Effector memory CD4-positive, alpha-beta T cell (primary cell): Measurements from ENCODE around the gene HIF3A.
"Not testable (repeated sequence)": the region's sequence is repeated elsewhere in the genome, so short reads cannot be mapped to it uniquely, and the experiment has no call there.

Source experiments
- DNase-seq, 3 donors: peaks; one replicate each; pipeline ENCODE4 v3.0.0-alpha.2; 2020
- H3K27ac ChIP-seq: 2 replicates; pipeline ENCODE4 v1.7.0; 2013; ENCODE audit warnings: mild to moderate bottlenecking, low read length, moderate library complexity; ENCODE audit not compliant: insufficient read depth, poor library complexity, severe bottlenecking
- H3K27me3 ChIP-seq: replicated peaks from 2 replicates; pipeline ENCODE4 v1.7.0; 2013; ENCODE audit warnings: mild to moderate bottlenecking, low read length; ENCODE audit not compliant: insufficient read depth, control insufficient read depth, poor library complexity, severe bottlenecking
- H3K36me3 ChIP-seq: 2 replicates; pipeline ENCODE4 v1.7.0; 2013; ENCODE audit warnings: mild to moderate bottlenecking, low read length, moderate library complexity; ENCODE audit not compliant: control insufficient read depth, insufficient read depth
- H3K4me1 ChIP-seq: 2 replicates; pipeline ENCODE4 v1.7.0; 2013; ENCODE audit warnings: low read length, mild to moderate bottlenecking; ENCODE audit not compliant: control insufficient read depth, insufficient read depth, poor library complexity, severe bottlenecking
- H3K4me3 ChIP-seq: 2 replicates; pipeline ENCODE4 v1.7.0; 2013; ENCODE audit warnings: low read length, low read depth, mild to moderate bottlenecking; ENCODE audit not compliant: insufficient read depth, poor library complexity, severe bottlenecking
- H3K9me3 ChIP-seq: 2 replicates; pipeline ENCODE4 v1.7.0; 2013; ENCODE audit warnings: mild to moderate bottlenecking, low read length, moderate library complexity; ENCODE audit not compliant: control insufficient read depth

HIF3A gene

DNA sequence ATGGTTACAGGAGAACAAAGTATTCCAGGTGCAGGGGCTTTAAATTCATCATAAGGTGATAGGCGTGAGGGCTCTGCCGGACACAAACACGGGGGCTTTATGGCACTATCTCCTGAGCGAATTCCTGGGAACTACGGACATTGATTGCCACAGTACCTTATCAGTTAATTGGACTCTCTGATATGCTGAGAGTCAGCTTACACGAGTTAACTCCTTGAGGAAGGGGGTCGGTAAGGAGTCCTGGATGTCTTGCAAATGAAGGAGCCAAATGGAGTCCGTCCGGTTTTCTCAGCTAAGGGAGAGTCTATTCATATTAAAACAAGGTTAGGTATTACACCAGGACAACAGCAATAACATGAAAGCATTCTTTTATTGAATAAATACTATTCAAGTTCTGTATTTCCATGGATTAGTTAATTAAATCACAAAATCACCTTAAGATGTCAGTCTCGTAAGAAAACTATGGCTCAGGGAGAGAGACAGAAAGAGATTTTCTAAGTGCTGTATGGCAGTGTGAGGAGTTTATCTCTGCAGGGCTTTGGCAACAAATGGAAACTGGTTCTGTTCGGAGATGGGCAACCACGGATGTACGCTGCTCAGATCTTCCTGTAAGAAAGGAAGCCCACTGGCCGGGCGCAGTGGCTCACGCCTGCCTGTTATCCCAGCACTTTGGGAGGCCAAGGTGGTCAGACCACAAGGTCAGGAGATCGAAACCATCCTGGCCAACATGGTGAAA lies 26.2 kb upstream of the HIF3A start:
- H3K27ac ChIP-seq = no peak overlapping the region
- peaks cover 5% of the 10 kb centered on the region for H3K27me3 ChIP-seq
- H3K9me3 ChIP-seq = no peaks in the 10 kb centered on the region
- DNase-seq = no peak
- no peak overlapping the region for H3K4me3 ChIP-seq
- no peaks in the 10 kb centered on the region for H3K4me1 ChIP-seq
- no peaks in the 10 kb centered on the region for H3K36me3 ChIP-seq

DNA sequence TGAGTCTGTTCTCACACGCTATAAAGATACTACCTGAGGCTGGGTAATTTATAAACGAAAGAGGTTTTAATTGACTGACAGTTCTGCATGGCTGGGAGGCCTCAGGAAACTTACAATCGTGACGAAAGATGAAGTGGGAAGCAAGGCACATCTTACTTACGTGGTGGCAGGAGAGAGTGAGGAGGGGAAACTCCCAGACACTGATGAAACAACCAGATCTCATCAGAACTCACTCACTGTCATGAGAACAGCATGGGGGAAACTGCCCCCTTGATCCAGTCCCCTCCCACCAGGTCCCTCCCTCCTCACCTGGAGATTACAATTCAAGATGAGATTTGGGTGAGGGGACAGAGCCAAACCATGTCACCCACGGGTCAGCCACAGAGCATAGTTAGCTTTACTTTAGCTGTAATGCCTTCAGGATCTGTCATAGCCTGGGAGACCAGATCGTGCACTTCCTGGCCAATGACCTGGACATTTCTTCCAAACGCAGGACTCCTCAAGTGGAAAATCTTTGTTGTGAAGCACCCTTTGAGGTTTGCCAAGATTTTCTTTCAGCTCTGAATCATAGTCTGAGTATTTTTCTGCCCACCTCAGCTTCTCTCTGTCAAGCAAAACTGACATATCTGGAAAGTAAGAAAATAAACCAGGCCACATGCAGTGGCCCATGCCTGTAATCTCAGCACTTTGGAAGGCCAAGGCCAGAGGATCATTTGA lies 25.2 kb upstream of the HIF3A start:
- H3K4me1 ChIP-seq = no peaks in the 10 kb centered on the region
- H3K27me3 ChIP-seq = peaks cover 5% of the 10 kb centered on the region
- H3K36me3 ChIP-seq = no peaks in the 10 kb centered on the region
- H3K27ac ChIP-seq = no peak overlapping the region
- no peak overlapping the region for H3K4me3 ChIP-seq
- no peak for DNase-seq
- H3K9me3 ChIP-seq = no peaks in the 10 kb centered on the region

DNA sequence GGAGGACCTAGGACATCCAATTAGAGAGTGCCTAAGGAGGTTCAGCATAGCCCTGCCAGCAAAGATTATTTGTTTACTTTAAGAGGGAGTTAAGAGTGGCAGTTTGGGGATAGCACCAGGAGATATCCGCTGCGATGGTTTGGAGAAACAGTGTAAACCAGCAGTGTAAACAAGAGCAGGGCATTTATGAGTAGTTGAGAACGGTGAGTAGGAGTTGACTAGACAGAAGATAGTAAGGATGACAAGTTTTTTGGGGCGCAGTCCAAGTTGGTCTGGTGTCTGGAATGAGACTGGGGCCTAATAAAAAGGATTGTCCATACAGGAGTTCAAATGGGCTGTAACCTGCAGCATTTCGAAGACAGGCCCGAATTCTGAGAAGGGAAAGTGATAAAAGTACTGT lies 22.9 kb upstream of the HIF3A start:
- not testable (repeated sequence) for H3K36me3 ChIP-seq, H3K27me3 ChIP-seq, H3K4me1 ChIP-seq, H3K4me3 ChIP-seq, DNase-seq, H3K27ac ChIP-seq, H3K9me3 ChIP-seq

DNA sequence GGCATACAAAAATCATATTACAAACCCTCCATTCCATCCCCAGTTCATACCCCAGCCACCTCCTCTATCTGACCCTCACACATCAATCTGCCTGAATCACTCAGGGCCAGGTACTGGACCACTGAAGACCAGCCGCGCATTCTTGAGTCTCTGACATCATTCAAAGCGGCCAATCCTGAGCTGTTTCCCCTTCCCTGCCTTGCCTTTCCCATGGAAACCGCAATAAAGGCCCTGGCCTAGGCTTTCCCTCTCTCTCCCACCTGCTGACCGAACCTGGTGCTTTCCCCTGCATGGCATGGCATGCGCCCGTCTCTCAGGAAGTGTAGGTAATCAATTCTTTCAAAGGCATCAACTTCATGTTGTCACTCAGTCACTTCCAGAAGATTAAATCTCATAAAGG lies 17.7 kb upstream of the HIF3A start:
- H3K36me3 ChIP-seq = no peaks in the 10 kb centered on the region
- H3K27me3 ChIP-seq = no peaks in the 10 kb centered on the region
- H3K4me3 ChIP-seq = no peak overlapping the region
- H3K27ac ChIP-seq = no peak overlapping the region
- DNase-seq = no peak
- H3K9me3 ChIP-seq = no peaks in the 10 kb centered on the region
- no peaks in the 10 kb centered on the region for H3K4me1 ChIP-seq

DNA sequence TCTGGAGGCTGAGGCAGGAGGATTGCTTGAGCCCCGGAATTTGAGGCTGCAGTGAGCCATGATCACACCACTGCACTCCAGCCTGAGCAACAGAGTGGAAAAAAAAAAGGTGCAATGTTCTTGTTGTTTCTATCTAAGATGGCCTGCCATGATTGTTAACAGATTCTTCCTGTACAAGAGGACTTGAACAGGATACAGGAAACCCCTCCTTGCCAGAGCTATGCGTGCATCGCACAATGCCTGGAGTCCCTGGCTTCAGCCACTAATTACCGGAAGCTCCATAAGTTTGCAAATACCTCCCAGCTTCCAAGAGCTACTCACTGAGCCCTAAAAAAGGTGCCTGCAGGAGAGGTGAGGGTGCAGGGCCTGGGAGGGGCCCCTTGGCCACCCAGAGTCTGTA lies 13.1 kb upstream of the HIF3A start:
- Histone ChIP-seq H3K27me3 (no peaks in the 10 kb centered on the region), H3K27ac (no peak overlapping the region), H3K36me3 (no peaks in the 10 kb centered on the region), H3K9me3 (no peaks in the 10 kb centered on the region), H3K4me3 (no peak overlapping the region), H3K4me1 (no peaks in the 10 kb centered on the region)
- DNase-seq = no peak

DNA sequence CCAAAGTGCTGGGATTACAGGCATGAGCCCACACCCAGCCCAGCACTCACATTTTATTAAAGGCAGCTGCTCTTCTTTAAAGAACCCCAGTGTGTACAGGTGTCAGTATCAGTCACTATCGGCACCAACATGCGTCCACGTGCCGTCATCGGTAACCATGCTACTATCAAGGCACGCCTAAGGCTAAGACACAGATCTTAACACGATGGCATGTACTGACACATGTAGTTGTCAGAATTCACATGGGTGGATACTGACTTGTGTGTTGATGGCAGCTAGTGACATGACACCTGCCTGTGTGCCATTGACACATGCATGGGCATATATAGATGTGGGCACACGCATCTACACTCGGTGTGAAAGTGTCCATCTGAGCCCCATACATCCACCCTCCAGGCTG lies 12.2 kb upstream of the HIF3A start:
- no peaks in the 10 kb centered on the region for H3K4me1 ChIP-seq
- no peak for DNase-seq
- H3K4me3 ChIP-seq = no peak overlapping the region
- H3K9me3 ChIP-seq = no peaks in the 10 kb centered on the region
- no peaks in the 10 kb centered on the region for H3K36me3 ChIP-seq
- no peak overlapping the region for H3K27ac ChIP-seq
- H3K27me3 ChIP-seq = no peaks in the 10 kb centered on the region

DNA sequence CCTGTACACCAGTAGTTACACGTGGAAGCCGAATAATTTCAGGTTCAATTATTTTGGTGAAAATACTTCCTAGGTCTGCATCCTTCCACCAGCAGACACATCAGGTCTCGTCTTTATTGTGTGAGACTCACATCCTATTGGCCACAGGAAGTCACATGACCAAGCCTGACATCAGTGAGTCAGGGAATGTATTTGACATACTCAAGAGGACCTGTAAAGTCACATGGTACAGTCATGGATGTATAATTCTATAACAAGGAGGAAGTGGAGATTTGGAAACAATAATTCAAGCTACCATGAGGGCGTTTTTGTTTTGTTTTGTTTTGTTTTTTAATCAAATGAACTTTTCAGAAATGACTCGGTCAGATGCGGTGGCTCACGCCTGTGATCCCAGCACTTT lies 9.3 kb upstream of the HIF3A start:
- H3K36me3 ChIP-seq = no peaks in the 10 kb centered on the region
- H3K9me3 ChIP-seq = no peaks in the 10 kb centered on the region
- no peaks in the 10 kb centered on the region for H3K4me1 ChIP-seq
- H3K27me3 ChIP-seq = no peaks in the 10 kb centered on the region
- no peak overlapping the region for H3K4me3 ChIP-seq
- no peak overlapping the region for H3K27ac ChIP-seq
- no peak for DNase-seq

DNA sequence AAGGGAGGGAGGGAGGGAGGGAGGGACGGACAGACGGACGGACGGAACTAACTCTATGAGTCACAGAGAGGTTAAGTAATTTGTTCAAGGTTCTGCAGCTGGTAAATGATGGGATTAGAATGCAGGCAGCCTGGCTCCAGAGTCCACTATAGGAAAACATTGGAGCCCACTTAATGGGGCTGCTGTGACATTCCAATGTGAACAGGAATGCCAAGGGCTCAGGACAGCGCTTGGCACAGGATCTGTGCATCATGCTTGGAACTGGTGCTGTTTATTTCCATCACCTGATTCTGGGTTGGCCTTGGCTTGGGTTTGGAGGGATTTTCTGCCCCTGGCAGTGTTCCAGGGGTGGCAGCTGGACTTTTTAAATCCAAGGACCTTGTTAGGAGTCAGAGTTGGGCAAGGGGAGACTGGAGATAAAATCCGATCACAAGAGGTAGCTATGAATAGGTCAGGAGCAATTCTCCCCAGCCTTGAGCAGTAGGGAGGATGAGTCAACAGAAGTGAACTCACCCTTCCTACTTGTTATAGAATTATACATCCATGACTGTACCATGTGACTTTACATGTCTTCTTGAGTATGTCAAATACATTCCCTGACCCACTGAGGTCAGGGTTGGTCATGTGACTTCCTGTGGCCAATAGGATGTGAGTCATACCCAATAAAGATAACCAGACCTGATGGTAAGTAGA lies 7.8 kb upstream of the HIF3A start:
- Histone ChIP-seq H3K4me1 (no peaks in the 10 kb centered on the region), H3K9me3 (no peaks in the 10 kb centered on the region), H3K36me3 (no peaks in the 10 kb centered on the region), H3K4me3 (no peak overlapping the region), H3K27me3 (no peaks in the 10 kb centered on the region), H3K27ac (no peak overlapping the region)
- no peak for DNase-seq

DNA sequence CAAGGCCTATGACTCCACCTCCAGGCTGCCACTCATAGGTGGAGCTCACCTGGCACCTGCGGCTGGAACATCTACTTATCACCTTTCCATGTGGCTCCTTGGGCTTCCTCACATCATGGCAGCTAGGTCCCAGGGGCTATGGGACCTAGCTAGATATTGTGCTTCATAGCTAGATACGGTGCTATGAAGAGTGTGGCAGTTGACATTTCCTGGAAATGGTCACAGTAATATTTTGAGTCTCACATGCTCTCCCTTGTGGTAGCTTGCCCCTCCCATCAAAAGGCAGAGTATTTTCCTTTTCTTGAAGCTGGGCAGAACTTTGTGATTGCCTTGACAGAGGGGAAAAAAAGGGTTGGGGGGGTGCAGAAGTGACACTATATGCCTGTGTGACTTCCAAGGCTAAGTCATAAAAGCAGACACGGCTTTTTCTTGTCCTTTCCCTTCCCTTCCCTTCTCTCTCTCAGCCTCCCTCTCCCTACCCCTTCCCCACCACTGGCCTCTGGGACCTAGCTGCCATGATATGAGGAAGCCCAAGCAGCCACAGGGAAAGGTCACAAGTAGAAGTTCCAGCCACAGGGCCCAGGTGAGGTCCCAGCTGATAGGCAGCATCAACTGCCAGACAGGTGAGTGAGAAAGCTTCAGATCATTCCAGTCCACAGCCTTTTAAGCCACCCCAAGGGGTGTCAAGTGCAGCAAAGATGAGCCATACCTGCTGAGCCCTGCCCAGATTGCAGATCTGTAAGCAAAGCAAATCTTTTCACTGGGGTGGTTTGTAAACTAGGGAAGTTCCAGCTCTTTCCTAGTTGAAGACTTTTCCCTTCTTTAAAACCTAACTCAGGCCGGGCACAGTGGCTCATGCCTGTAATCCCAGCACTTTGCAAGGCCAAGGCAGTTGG lies 6.9 kb upstream of the HIF3A start:
- H3K27me3 ChIP-seq = peaks cover 3% of the 10 kb centered on the region
- no peak overlapping the region for H3K4me3 ChIP-seq
- H3K9me3 ChIP-seq = no peaks in the 10 kb centered on the region
- no peak overlapping the region for H3K27ac ChIP-seq
- H3K4me1 ChIP-seq = no peaks in the 10 kb centered on the region
- no peak for DNase-seq
- no peaks in the 10 kb centered on the region for H3K36me3 ChIP-seq
